Nephron progenitor cell (in vitro differentiated cells): ENCODE measurements around the gene ZSCAN10.
"Not testable (repeated sequence)": the region's sequence is repeated elsewhere in the genome, so short reads cannot be mapped to it uniquely, and the experiment has no call there.

Experiments
- DNase-seq: peaks from one replicate; pipeline ENCODE4 v3.0.0; 2021
- H3K27ac Mint-ChIP-seq: 2 replicates; pipeline ENCODE4 v1.8.0; 2021; ENCODE audit warnings: mild to moderate bottlenecking, moderate library complexity, mixed read lengths
- H3K27me3 Mint-ChIP-seq: 2 replicates; pipeline ENCODE4 v1.8.0; 2021; ENCODE audit warnings: mild to moderate bottlenecking, low read depth, mixed read lengths; ENCODE audit not compliant: poor library complexity
- H3K36me3 Mint-ChIP-seq: 2 replicates; pipeline ENCODE4 v1.8.0; 2021; ENCODE audit warnings: low read depth, mixed read lengths
- H3K4me1 Mint-ChIP-seq: 2 replicates; pipeline ENCODE4 v1.8.0; 2021; ENCODE audit warnings: mixed read lengths
- H3K4me3 Mint-ChIP-seq: 2 replicates; pipeline ENCODE4 v1.8.0; 2021; ENCODE audit warnings: mild to moderate bottlenecking, moderate library complexity, mixed read lengths
- H3K9me3 Mint-ChIP-seq: 2 replicates; pipeline ENCODE4 v1.8.0; 2021; ENCODE audit warnings: mild to moderate bottlenecking, moderate library complexity, mixed read lengths
- CTCF ChIP-seq: fragments of 200-600 bp; sonication (generic); IDR thresholded peaks from 2 replicates; pipeline ENCODE4 v1.5.0; 2021; ENCODE audit warnings: antibody characterized with exemption

The ZSCAN10 gene

DNA sequence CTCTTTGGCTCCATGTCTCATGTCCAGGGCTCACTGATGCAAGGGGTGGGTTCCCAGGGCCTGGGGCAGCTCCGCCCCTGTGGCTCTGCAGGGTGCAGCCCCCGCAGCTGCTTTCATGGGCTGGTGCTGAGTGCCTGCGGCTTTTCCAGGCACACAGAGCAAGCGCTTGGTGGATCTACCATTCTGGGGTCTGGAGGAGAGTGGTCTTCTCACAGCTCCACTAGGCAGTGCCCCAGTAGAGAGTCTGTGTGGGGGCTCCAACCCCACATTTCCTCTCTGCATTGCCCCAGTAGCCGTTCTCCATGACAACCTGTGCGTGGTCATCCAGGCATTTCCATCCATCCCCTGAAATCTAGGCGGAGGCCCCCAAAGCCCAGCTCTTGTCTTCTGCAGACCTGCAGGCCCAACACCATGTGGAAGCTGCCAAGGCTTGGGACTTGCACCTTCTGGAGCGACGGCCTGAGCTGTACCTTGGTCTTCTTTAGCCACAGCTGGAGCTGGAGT lies 28.4 kb downstream of the ZSCAN10 start:
- Mint-ChIP-seq H3K4me1 (peaks cover 53% of the 10 kb centered on the region), H3K4me3 (no peak overlapping the region), H3K27me3 (peaks cover 16% of the 10 kb centered on the region), H3K36me3 (no peaks in the 10 kb centered on the region), H3K9me3 (no peaks in the 10 kb centered on the region), H3K27ac (no peak overlapping the region)
- DNase-seq, result no peak
- no peak for TF ChIP-seq CTCF

DNA sequence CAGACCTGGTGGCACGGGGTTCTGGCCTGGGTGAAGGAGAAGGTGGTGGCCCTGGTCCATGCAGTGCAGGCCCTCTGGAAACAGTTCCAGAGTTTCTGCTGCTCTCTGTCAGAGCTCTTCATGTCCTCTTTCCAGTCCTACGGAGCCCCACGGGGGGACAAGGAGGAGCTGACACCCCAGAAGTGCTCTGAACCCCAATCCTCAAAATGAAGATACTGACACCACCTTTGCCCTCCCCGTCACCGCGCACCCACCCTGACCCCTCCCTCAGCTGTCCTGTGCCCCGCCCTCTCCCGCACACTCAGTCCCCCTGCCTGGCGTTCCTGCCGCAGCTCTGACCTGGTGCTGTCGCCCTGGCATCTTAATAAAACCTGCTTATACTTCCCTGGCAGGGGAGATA lies 29.9 kb downstream of the ZSCAN10 start:
- H3K4me3 Mint-ChIP-seq, H3K27me3 Mint-ChIP-seq, DNase-seq, H3K9me3 Mint-ChIP-seq, H3K36me3 Mint-ChIP-seq, H3K27ac Mint-ChIP-seq: not testable (repeated sequence)
- H3K4me1 Mint-ChIP-seq, result peaks cover 45% of the 10 kb centered on the region

DNA sequence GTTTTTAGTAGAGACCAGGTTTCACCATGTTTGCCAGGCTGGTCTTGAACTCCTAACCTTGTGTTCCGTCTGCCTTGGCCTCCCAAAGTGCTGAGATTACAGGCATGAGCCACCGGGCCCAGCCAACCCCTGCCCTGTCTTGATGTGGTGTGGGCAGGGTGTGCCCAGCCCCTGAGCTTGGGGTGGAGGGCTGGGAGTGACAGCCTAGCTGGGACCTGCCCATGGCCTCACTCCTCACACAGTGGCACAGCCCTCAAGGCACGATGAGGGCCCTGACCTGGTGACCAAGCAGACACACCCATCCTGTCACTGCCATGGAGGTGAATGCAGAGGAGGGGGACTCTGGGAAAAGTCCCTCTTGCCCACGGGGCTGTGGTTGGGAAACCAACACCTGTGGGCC lies 30.6 kb downstream of the ZSCAN10 start:
- Mint-ChIP-seq H3K4me3 (no peak overlapping the region), H3K9me3 (no peaks in the 10 kb centered on the region), H3K36me3 (no peaks in the 10 kb centered on the region), H3K4me1 (peaks cover 38% of the 10 kb centered on the region), H3K27ac (no peak overlapping the region), H3K27me3 (peaks cover 9% of the 10 kb centered on the region)
- no peak for TF ChIP-seq CTCF
- DNase-seq, result no peak

DNA sequence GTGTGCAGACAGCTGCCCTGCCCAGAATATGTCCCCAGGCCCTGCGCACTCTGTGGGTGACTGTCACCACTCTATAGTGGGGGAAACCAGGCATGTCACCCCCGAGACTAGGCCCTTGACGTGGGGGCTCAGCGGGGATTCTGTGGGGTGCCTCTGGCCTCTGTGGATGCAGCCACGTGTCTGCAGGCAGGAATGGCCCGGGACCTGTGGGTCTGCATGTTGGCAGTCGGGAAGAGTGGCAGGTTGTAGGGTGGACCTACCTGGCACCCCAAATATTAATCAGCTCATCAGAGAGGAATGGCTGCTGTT lies 32.7 kb downstream of the ZSCAN10 start:
- Mint-ChIP-seq H3K9me3 (no peaks in the 10 kb centered on the region), H3K4me1 (peaks cover 28% of the 10 kb centered on the region), H3K27ac (no peak overlapping the region), H3K4me3 (no peak overlapping the region), H3K36me3 (no peaks in the 10 kb centered on the region), H3K27me3 (peaks cover 7% of the 10 kb centered on the region)
- no peak for DNase-seq
- TF ChIP-seq CTCF, result no peak

DNA sequence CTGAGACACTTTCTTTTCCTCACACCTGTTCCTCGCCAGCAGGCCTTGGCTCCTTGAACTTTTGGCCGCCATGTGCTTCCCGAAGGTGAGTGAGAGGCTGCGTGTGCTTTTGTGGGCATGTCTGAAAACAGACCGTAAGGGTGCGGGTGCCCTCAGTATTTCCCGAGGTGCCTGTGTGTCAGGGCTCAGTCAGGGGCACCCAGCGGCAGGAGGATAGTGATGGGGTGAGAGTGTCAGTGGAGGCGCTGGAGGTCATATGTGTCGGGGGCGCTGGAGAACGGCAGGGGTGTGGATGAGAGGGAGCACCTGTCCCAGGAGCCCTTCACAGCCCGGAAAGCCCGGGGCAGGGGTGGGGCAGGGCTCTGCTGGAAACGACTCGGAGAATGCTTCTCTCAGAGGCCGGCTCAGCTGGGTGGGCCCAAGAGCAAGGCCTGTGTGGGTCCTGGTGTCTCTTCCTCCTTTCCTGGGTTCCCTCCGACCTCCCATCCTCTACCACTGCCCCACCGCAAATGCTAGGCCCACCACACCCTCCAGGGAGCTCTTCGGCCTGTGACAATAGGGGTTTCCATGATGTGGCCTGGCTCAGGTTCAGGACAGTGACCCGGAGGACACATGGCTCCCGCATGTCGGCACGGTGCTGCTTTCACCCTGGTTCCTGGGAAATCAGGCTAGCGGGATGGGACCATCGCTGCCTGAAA lies 33.2 kb downstream of the ZSCAN10 start:
- no peak for DNase-seq
- no peak for TF ChIP-seq CTCF
- Mint-ChIP-seq H3K27me3 (peaks cover 9% of the 10 kb centered on the region), H3K36me3 (no peaks in the 10 kb centered on the region), H3K4me3 (no peak overlapping the region), H3K9me3 (no peaks in the 10 kb centered on the region), H3K27ac (no peak overlapping the region), H3K4me1 (peaks cover 24% of the 10 kb centered on the region)

- no peak for TF ChIP-seq CTCF
- H3K4me1 Mint-ChIP-seq, result peaks cover 27% of the 10 kb centered on the region
- no peak for DNase-seq
- H3K36me3 Mint-ChIP-seq, result no peaks in the 10 kb centered on the region
- H3K27ac Mint-ChIP-seq, result peak within 1 kb of the TSS; percentile 14
- no peaks in the 10 kb centered on the region for H3K9me3 Mint-ChIP-seq
- H3K27me3 Mint-ChIP-seq, result peaks cover 14% of the 10 kb centered on the region
- no peak within 1 kb of the TSS for H3K4me3 Mint-ChIP-seq
These were observed 33.9 kb downstream of the ZSCAN10 start, which contains the start of gene IL32 for GRCh38 chr16:3065069-3065741. Gene IL32, plus strand, starts transcription at chr16:3065640. Its CDS starts 172 bp downstream, at chr16:3065812.
